Measurements from ENCODE around the gene ATG7. TPM values are rescaled to one million over a fixed set of nuclear protein-coding genes. Genes with fewer than 3 reads are reported as not detected.

The ATG7 gene
- total and polyA plus RNA-seq, 10 of the 15 experiments (the other 5 are each of a cell fraction or from before 2014, with no cell fraction given), result 13.5 to 49.5 (median 26.4) TPM

DNA sequence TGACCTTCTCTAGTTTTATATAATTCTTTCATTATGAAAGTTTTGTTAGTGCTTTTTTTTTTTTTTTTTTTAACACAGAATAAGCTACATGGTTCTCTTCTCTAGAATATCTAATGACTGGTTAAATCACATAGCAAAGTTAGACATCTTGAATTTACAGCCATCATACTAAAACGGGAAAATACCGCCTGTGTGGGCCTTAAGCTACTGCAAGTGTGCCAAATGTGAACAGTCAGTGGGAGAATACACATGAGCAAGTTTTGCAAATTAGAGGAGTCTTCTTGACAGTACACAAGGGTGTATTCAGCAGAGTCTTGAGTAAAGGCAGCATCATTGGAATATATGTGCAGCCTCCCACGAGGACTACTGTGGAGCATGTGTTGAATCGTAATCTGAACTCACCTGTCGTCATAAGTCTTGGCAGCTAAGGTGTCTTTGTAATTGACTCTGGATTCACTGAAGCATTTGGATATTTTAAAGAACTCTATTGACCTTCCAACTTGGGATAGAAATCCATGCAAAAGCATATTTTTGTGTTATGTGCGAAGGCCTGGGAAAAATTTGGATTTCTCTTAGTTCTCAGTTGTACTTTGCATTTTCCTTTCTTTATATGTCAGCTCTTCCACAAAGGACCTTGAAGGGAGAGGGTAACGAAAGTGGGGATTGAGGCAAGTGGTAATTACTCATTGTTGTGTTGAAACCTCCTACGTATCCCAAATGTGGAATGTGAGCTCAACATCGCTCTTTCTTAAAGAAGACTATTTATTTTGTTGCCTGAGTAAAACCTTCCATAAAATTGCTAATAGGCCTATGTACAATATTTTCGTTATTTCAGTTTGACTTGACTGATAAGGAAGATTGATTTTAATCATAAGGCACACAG, 117.4 kb downstream of the ATG7 start:
- in situ Hi-C loops (cut with MboI), result loop anchor here (10.0 kb wide), 1 partner anchor 415 kb away; no protein-coding TSS in a partner anchor
- ChIA-PET SMC1A (ENCODE audit: uncharacterized antibody, unreplicated experiment) (interaction anchor here (1.2 to 1.8 kb wide), 2 partner anchors 11 to 262 kb away, joined by 4 to 5 read pairs; no protein-coding TSS in a partner anchor), RAD21 (ENCODE audit: unreplicated experiment) (interaction anchor here (1.5 kb wide), 1 partner anchor 254 kb away, joined by 6 read pairs; the partner anchor contains the start of gene VGLL4)

More for the DNA sequence above, 117.4 kb downstream of the ATG7 start:
- Histone ChIP-seq H3K79me2 (ENCODE audit: control insufficient read depth, insufficient read depth, low read length) (no peaks in the 10 kb centered on the region), H3K36me3 (ENCODE audit: control insufficient read depth in 2 of 2, insufficient read depth in 2 of 2, low read length in 1 of 2) (no peaks in the 10 kb centered on the region; a peak in 1 of 4 replicates), H3K9ac (ENCODE audit: control insufficient read depth, insufficient read depth, low read length) (no peak overlapping the region), H3K9me3 (replicated peaks; ENCODE audit: control insufficient read depth, insufficient read depth, low read length) (no peaks in the 10 kb centered on the region), H2AFZ (ENCODE audit: control insufficient read depth, low read depth, low read length) (no peak overlapping the region), H4K20me1 (ENCODE audit: control insufficient read depth, insufficient read depth) (no peaks in the 10 kb centered on the region; the same call in 1 of the 2 replicates), H3K4me2 (ENCODE audit: control insufficient read depth, insufficient read depth) (no peak overlapping the region), H3K4me3 (no peak overlapping the region), H3K4me1 (ENCODE audit: control insufficient read depth, insufficient read depth, low read length) (no peaks in the 10 kb centered on the region; the same call in 1 of the 2 replicates), H3K27ac (ENCODE audit: control insufficient read depth, insufficient read depth) (no peak overlapping the region), H3K27me3 (replicated peaks in 1 of 2; ENCODE audit: control insufficient read depth in 2 of 2, insufficient read depth in 2 of 2, low read length in 1 of 2) (no peaks in the 10 kb centered on the region)
- ATAC-seq (no peak), FAIRE-seq (no peak), DNase-seq (ENCODE audit: low read depth, low spot score) (no peak)
- intact Hi-C loops (cut with micrococcal nuclease; ENCODE audit: unreplicated experiment), result no loop called here
- no TSS peak for BruUV-seq (replicated peaks)
- CTCF ChIA-PET, result interaction anchor here (1.0 to 1.7 kb wide), 3 partner anchors 9 to 260 kb away, joined by 4 to 7 read pairs (median 4); no protein-coding TSS in a partner anchor
- POLR2A ChIA-PET, result interaction anchor here (0.6 kb wide), 1 partner anchor 12 kb away, joined by 4 read pairs; no protein-coding TSS in a partner anchor
- 98% methylated on average over 10 of the region's 10 CpGs for WGBS (ENCODE audit: insufficient coverage, insufficient replicate concordance, low lambda C conversion rate, missing lambda C conversion rate)
- TF ChIP-seq, protein P1, sequence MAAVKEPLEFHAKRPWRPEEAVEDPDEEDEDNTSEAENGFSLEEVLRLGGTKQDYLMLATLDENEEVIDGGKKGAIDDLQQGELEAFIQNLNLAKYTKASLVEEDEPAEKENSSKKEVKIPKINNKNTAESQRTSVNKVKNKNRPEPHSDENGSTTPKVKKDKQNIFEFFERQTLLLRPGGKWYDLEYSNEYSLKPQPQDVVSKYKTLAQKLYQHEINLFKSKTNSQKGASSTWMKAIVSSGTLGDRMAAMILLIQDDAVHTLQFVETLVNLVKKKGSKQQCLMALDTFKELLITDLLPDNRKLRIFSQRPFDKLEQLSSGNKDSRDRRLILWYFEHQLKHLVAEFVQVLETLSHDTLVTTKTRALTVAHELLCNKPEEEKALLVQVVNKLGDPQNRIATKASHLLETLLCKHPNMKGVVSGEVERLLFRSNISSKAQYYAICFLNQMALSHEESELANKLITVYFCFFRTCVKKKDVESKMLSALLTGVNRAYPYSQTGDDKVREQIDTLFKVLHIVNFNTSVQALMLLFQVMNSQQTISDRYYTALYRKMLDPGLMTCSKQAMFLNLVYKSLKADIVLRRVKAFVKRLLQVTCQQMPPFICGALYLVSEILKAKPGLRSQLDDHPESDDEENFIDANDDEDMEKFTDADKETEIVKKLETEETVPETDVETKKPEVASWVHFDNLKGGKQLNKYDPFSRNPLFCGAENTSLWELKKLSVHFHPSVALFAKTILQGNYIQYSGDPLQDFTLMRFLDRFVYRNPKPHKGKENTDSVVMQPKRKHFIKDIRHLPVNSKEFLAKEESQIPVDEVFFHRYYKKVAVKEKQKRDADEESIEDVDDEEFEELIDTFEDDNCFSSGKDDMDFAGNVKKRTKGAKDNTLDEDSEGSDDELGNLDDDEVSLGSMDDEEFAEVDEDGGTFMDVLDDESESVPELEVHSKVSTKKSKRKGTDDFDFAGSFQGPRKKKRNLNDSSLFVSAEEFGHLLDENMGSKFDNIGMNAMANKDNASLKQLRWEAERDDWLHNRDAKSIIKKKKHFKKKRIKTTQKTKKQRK (IDR thresholded peaks at IDR 0.05; ENCODE audit: low read depth, low read length), result no peak
- TF ChIP-seq ZNF207 (IDR thresholded peaks at IDR 0.05; ENCODE audit: borderline replicate concordance) (no peak), SREBF1 (IDR thresholded peaks at IDR 0.05; ENCODE audit: low read length) (no peak), CBX3 (IDR thresholded peaks at IDR 0.05; ENCODE audit: borderline replicate concordance, low read depth) (no peak), KLF5 (IDR thresholded peaks at IDR 0.05; ENCODE audit: partially characterized antibody) (no peak)
